ENCODE results near the gene PITPNC1.

Gene PITPNC1

DNA sequence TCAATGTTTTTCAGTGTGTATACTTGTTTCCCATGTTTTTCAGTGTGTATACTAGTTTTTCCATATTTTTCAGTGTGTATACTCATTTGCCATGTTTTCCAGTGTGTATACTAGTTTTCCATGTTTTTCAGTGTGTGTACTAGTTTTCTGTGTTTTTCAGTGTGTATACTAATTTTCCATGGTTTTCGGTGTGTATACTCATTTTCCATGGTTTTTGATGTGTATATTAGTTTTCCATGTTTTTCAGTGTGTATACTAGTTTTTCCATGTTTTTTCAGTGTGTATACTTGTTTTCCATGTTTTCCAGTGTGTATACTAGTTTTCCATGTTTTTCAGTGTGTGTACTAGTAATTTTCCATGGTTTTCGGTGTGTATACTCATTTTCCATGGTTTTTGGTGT, 188.0 kb downstream of the PITPNC1 start:
- no peaks in the 10 kb centered on the region for H3K79me2 ChIP-seq (ENCODE audit: control insufficient read depth, insufficient read depth, low read length, unreplicated experiment)
- H2AFZ ChIP-seq (ENCODE audit: low read length, unreplicated experiment) = no peak overlapping the region
- no peaks in the 10 kb centered on the region for H3K27me3 ChIP-seq (ENCODE audit: insufficient read depth, low read length)
- H3K4me3 ChIP-seq (ENCODE audit: low read depth, low read length) = no peak overlapping the region
- H3K4me1 ChIP-seq (ENCODE audit: control insufficient read depth, insufficient read depth, low read length, unreplicated experiment) = no peaks in the 10 kb centered on the region
- no peaks in the 10 kb centered on the region for H3K36me3 ChIP-seq (ENCODE audit: insufficient read depth, low read length)
- H3K27ac ChIP-seq (ENCODE audit: low read depth, low read length) = no peak overlapping the region

DNA sequence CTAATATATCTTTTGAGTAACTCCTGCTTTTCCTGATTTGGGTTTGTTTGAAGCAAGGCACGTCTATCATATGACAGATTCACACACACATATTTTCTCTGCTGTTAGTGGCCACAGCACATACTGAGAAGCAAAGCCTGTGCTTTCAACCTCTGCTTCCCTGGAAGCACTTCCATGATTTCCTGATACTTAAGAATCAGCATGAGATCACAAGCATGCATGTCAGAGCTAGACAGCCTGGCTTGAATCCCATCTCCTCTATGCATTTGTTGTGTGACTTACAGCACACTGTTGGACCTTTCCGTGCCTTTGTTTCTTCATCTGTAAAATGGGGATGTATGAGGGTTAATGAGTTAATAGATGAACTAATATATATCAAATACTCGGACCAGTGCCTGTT, 189.6 kb downstream of the PITPNC1 start:
- no peak overlapping the region for H3K4me3 ChIP-seq (ENCODE audit: low read depth, low read length)
- no peaks in the 10 kb centered on the region for H3K36me3 ChIP-seq (ENCODE audit: insufficient read depth, low read length)
- no peak overlapping the region for H3K27ac ChIP-seq (ENCODE audit: low read depth, low read length)
- H3K4me1 ChIP-seq (ENCODE audit: control insufficient read depth, insufficient read depth, low read length, unreplicated experiment) = no peaks in the 10 kb centered on the region
- no peaks in the 10 kb centered on the region for H3K27me3 ChIP-seq (ENCODE audit: insufficient read depth, low read length)
- H2AFZ ChIP-seq (ENCODE audit: low read length, unreplicated experiment) = no peak overlapping the region
- no peaks in the 10 kb centered on the region for H3K79me2 ChIP-seq (ENCODE audit: control insufficient read depth, insufficient read depth, low read length, unreplicated experiment)

DNA sequence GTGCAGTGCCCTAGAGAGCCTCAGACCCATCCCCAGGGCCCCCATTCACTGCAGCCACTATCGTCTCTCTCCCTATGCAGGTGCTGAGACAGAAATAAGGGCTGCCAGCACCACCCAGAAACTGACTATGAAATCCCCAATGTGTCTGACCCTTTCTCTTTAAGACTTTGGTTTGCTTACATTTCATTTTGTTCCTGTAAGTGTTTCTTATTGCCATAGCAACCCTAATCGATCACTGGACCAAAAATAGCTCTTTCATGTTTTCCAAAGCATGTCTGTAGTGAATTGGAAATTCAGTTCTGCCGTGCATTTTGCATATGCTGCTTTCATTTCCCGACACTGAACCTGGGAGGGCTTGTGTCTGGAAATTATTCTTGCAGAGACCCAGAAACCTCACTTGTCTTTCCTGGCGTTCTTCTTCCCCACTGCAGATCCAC, 192.0 kb downstream of the PITPNC1 start:
- Histone ChIP-seq H3K27me3 (ENCODE audit: insufficient read depth, low read length) (no peaks in the 10 kb centered on the region), H3K27ac (ENCODE audit: low read depth, low read length) (no peak overlapping the region), H3K79me2 (ENCODE audit: control insufficient read depth, insufficient read depth, low read length, unreplicated experiment) (no peaks in the 10 kb centered on the region), H3K36me3 (ENCODE audit: insufficient read depth, low read length) (no peaks in the 10 kb centered on the region), H3K4me1 (ENCODE audit: control insufficient read depth, insufficient read depth, low read length, unreplicated experiment) (no peaks in the 10 kb centered on the region), H3K4me3 (ENCODE audit: low read depth, low read length) (no peak overlapping the region), H2AFZ (ENCODE audit: low read length, unreplicated experiment) (no peak overlapping the region)

DNA sequence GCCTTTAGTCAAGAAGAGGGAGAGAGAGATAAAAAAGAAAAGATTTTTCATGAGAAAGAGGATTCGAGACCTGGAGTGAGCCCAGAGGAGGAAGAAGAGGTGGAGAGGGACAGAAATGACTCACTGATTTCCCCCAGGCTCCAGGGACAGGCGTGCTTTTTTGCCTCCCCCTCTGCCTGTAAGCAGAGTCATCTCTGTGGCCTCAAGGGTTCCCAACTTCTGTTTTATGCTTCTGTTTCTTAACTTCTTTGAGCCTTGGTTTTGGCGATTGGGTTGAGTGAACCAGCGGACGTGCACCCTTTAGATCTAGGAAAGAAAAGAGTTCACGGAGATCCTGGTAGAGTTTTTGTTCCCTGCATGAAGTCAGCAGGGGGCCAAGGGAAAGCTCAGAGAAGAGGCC, 192.8 kb downstream of the PITPNC1 start:
- no peaks in the 10 kb centered on the region for H3K27me3 ChIP-seq (ENCODE audit: insufficient read depth, low read length)
- H2AFZ ChIP-seq (ENCODE audit: low read length, unreplicated experiment) = no peak overlapping the region
- H3K4me1 ChIP-seq (ENCODE audit: control insufficient read depth, insufficient read depth, low read length, unreplicated experiment) = no peaks in the 10 kb centered on the region
- H3K36me3 ChIP-seq (ENCODE audit: insufficient read depth, low read length) = no peaks in the 10 kb centered on the region
- no peaks in the 10 kb centered on the region for H3K79me2 ChIP-seq (ENCODE audit: control insufficient read depth, insufficient read depth, low read length, unreplicated experiment)
- no peak overlapping the region for H3K27ac ChIP-seq (ENCODE audit: low read depth, low read length)
- no peak overlapping the region for H3K4me3 ChIP-seq (ENCODE audit: low read depth, low read length)

DNA sequence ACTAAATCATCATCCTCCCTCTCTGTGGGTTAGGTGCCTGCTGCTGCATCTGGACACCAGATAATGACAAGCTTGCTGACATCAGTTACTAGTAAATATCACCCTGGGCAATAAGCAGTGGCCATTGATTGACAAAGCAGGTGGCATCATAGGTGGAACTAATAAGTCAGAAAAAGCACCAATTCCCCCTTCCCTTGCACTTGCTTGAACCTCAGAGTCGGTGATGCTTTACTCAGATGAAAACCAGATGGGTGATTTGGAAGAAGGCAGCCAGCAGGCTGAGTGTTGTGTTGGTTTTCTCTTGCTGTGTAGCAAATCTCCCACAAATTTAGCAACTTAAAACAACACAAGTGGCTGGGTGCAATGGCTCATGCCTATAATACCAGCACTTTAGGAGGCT, 193.7 kb downstream of the PITPNC1 start:
- Histone ChIP-seq H3K79me2 (ENCODE audit: control insufficient read depth, insufficient read depth, low read length, unreplicated experiment) (no peaks in the 10 kb centered on the region), H2AFZ (ENCODE audit: low read length, unreplicated experiment) (no peak overlapping the region), H3K4me1 (ENCODE audit: control insufficient read depth, insufficient read depth, low read length, unreplicated experiment) (no peaks in the 10 kb centered on the region), H3K27me3 (ENCODE audit: insufficient read depth, low read length) (no peaks in the 10 kb centered on the region), H3K36me3 (ENCODE audit: insufficient read depth, low read length) (no peaks in the 10 kb centered on the region), H3K27ac (ENCODE audit: low read depth, low read length) (no peak overlapping the region), H3K4me3 (ENCODE audit: low read depth, low read length) (no peak overlapping the region)

DNA sequence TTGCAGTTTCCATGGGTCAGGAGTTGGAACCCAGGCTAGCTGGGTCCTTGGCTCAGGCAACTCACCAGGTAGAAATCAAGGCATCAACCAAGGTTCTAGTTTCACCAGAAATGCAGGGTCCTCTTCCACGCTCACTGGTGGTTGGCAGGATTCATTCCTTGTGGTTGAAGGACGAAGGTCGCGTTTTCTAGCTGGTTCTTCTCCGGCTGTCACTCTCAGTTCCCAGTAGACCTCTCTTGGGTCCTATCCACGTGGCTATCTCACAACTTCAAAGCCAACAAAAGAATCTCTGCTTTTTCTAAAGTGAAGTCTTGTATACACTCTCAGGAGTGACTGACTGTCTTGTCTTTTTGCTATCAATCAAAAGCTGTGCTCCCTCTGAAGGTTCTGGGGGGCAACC, 194.4 kb downstream of the PITPNC1 start:
- H3K36me3 ChIP-seq (ENCODE audit: insufficient read depth, low read length) = no peaks in the 10 kb centered on the region
- no peaks in the 10 kb centered on the region for H3K27me3 ChIP-seq (ENCODE audit: insufficient read depth, low read length)
- H3K79me2 ChIP-seq (ENCODE audit: control insufficient read depth, insufficient read depth, low read length, unreplicated experiment) = no peaks in the 10 kb centered on the region
- no peaks in the 10 kb centered on the region for H3K4me1 ChIP-seq (ENCODE audit: control insufficient read depth, insufficient read depth, low read length, unreplicated experiment)
- H3K27ac ChIP-seq (ENCODE audit: low read depth, low read length) = no peak overlapping the region
- no peak overlapping the region for H3K4me3 ChIP-seq (ENCODE audit: low read depth, low read length)
- H2AFZ ChIP-seq (ENCODE audit: low read length, unreplicated experiment) = no peak overlapping the region

DNA sequence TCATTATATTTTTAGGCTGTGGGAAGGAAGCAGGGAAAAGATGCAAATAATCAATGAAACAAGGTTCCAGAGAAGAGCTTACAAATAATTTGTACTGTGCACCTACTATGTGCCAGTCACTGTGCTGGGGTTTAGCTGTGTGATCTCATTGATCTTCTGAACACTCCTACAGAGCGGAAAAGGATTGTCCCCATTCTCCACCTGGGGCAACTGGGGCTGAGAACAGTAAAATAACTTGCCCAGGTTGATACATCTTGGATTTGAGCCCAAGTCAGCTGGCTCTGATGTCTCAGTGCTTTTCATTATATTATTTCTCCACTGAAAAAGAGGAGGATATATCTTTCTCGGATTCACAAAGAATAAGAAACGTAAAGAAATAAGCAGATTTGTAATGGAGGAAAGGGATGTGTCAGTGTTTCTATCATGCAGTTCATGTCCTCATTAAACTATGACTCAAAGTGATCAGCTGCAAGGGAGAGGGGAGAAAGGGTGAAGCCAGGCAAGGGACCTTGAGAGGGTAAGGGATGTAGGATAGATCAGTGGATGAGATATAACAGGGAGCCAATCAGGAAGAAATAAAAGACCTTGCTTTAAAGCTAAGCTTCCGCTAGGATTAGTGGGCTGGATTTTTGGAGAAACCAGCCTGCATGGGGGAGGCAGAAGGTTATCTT, 197.0 kb downstream of the PITPNC1 start:
- Histone ChIP-seq H3K4me1 (ENCODE audit: control insufficient read depth, insufficient read depth, low read length, unreplicated experiment) (no peaks in the 10 kb centered on the region), H3K27ac (ENCODE audit: low read depth, low read length) (no peak overlapping the region)

DNA sequence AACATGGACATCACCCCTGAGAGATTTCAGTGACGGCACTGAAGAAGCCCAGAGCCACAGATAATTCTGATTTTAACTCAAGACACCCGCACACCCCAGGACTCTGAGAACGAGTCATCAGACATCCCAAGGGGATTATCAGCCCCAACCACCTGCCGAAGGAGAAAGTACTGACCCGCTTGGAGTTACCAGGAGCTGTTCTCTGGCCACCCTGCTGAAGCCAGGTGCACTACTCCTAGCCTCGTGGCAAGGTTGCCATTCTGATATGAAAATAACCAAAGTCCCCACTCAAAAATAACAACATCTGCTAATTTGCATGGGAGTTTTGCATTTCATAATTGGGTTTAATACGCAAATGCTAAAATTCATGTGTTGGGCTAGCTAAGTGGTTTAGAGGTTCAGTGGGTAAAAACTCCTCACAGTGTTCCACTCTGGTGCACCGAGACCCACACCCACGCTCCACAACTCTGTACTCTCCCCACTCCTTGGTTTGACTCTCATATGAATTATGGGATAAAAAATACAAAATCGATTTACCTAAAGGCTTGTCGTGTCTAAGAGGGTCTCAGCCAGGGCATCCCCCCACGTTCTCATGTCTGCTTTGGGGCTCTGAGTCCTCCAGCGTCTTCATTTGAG, 197.7 kb downstream of the PITPNC1 start:
- no peaks in the 10 kb centered on the region for H3K36me3 ChIP-seq (ENCODE audit: insufficient read depth, low read length)

More for the DNA sequence above, 197.0 kb downstream of the PITPNC1 start:
- no peak overlapping the region for H2AFZ ChIP-seq (ENCODE audit: low read length, unreplicated experiment)
- no peaks in the 10 kb centered on the region for H3K79me2 ChIP-seq (ENCODE audit: control insufficient read depth, insufficient read depth, low read length, unreplicated experiment)
- no peak overlapping the region for H3K4me3 ChIP-seq (ENCODE audit: low read depth, low read length)
- H3K36me3 ChIP-seq (ENCODE audit: insufficient read depth, low read length) = no peaks in the 10 kb centered on the region
- H3K27me3 ChIP-seq (ENCODE audit: insufficient read depth, low read length) = no peaks in the 10 kb centered on the region

DNA sequence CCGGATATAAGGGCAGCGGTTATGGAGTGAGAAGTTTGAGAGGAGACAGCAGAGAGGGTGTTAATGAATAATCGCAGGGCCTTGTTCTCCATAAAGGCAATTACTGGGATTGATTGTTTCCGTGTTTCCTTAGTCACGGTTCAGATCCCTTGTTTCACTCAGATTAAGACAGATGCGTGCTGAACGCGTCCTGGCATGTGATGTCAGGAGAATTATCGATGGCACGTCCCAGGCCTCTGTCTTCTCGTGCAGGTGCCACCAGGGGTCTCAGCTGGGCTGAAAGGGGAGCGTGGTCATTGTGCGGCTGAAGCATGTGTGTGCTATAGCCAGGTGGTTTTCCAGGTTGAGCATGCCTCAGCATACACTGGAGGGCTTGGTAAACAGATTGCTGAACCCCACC, 198.2 kb downstream of the PITPNC1 start:
- Histone ChIP-seq H3K79me2 (ENCODE audit: control insufficient read depth, insufficient read depth, low read length, unreplicated experiment) (no peaks in the 10 kb centered on the region), H3K36me3 (ENCODE audit: insufficient read depth, low read length) (no peaks in the 10 kb centered on the region), H3K27me3 (ENCODE audit: insufficient read depth, low read length) (no peaks in the 10 kb centered on the region), H3K4me3 (ENCODE audit: low read depth, low read length) (no peak overlapping the region), H3K4me1 (ENCODE audit: control insufficient read depth, insufficient read depth, low read length, unreplicated experiment) (no peaks in the 10 kb centered on the region), H2AFZ (ENCODE audit: low read length, unreplicated experiment) (no peak overlapping the region), H3K27ac (ENCODE audit: low read depth, low read length) (no peak overlapping the region)

More for the DNA sequence above, 197.7 kb downstream of the PITPNC1 start:
- Histone ChIP-seq H2AFZ (ENCODE audit: low read length, unreplicated experiment) (no peak overlapping the region), H3K4me1 (ENCODE audit: control insufficient read depth, insufficient read depth, low read length, unreplicated experiment) (no peaks in the 10 kb centered on the region), H3K79me2 (ENCODE audit: control insufficient read depth, insufficient read depth, low read length, unreplicated experiment) (no peaks in the 10 kb centered on the region), H3K27ac (ENCODE audit: low read depth, low read length) (no peak overlapping the region), H3K27me3 (ENCODE audit: insufficient read depth, low read length) (no peaks in the 10 kb centered on the region), H3K4me3 (ENCODE audit: low read depth, low read length) (no peak overlapping the region)

DNA sequence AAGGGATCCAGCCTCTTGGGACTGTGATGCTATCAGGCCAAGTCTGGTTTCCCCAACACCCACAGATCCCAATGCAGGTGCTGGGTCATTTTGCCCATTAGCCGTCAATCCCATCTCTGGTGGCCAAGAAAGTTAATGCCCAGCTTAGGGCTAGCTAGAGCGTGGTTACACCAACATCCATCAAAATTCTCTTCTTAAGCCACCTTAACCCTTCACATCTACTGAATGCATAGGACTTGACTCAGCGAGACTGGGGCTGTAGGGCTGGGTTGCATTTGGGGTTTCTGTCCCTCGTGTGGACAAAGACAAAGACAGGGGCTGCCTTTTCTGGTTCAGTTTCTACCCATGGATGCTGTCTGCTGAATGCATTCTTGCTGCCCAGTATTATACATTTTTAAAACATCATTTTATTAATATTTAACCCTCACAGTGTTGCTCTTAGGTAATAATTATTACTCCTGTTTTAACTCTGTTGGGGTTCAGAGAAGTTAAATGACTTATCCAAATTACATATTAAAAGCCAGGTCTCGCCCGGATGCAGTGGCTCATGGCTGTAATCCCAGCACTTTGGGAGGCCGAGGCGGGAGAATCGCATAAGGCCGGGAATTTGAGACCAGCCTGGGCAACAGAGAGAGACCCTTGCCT, 199.5 kb downstream of the PITPNC1 start:
- no peak overlapping the region for H2AFZ ChIP-seq (ENCODE audit: low read length, unreplicated experiment)
- no peak overlapping the region for H3K4me3 ChIP-seq (ENCODE audit: low read depth, low read length)
- no peaks in the 10 kb centered on the region for H3K27me3 ChIP-seq (ENCODE audit: insufficient read depth, low read length)
- no peaks in the 10 kb centered on the region for H3K4me1 ChIP-seq (ENCODE audit: control insufficient read depth, insufficient read depth, low read length, unreplicated experiment)
- H3K79me2 ChIP-seq (ENCODE audit: control insufficient read depth, insufficient read depth, low read length, unreplicated experiment) = no peaks in the 10 kb centered on the region
- H3K27ac ChIP-seq (ENCODE audit: low read depth, low read length) = no peak overlapping the region
- no peaks in the 10 kb centered on the region for H3K36me3 ChIP-seq (ENCODE audit: insufficient read depth, low read length)

All from ACC112 (cell line).